ENCODE measurements around the gene RS1.

Gene RS1

GRCh38 chrX:18598413-18598812 lies 73.5 kb downstream of the RS1 start:
- DNase-seq (ENCODE audit: low read depth in 2 of 2): no peak

- no peak for DNase-seq (ENCODE audit: low read depth in 2 of 2)
Observed at GRCh38 chrX:18596096-18596495, 75.8 kb downstream of the RS1 start.

DNA sequence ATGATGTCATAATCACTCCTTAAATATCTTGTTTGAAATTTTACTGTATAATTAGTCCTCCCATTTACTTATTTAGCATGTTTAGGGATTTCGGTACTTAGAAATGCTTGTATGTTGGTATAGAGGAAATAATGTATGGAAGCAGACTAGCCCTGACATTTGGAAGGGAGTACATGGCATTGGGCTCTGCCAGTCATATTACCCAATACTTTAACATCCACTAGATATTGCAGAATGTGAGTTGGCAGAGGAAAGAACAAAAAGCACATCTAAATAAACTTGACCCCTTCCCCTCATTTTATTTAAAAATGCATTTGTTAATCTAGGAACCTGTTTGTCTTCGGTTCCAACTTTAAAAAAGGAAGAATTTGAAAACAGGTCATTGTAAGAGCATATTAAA lies 77.8 kb downstream of the RS1 start:
- DNase-seq (ENCODE audit: low read depth in 2 of 2): no peak

GRCh38 chrX:18591834-18592233 lies 80.1 kb downstream of the RS1 start:
- no peak for DNase-seq (ENCODE audit: low read depth in 2 of 2)

Measured in stimulated activated CD4-positive, alpha-beta T cell treated with anti-CD3 and anti-CD28 coated beads, Interleukin-15, amount 100 ng/mL, for 48 hours (primary cell).